Cardiac fibroblast (primary cell): ENCODE measurements around the gene RASGRF1.

Source experiments
- DNase-seq, 2 donors: peaks; one replicate each; pipeline versions ENCODE4 v3.0.0 to v3.0.0-alpha.2; 2010; ENCODE audit warnings: low read depth in 2 of 2
- H3K4me3 ChIP-seq, 2 donors: replicated peaks in 1 of 2; 1 replicate in 1 of 2; 2 replicates in 1 of 2; pipeline ENCODE4 v1.5.1; 2011; ENCODE audit warnings: low read depth in 2 of 2, low read length in 2 of 2, mild to moderate bottlenecking in 2 of 2, moderate library complexity in 1 of 2
- CTCF ChIP-seq: IDR thresholded peaks from one replicate; pipeline ENCODE4 v1.5.1; 2011; ENCODE audit warnings: low read depth, mild to moderate bottlenecking, low read length, inconsistent platforms

The RASGRF1 gene

GRCh38 chr15:79053894-79054293 is 36.7 kb downstream of the RASGRF1 start:
- H3K4me3 ChIP-seq: no peak overlapping the region
- no peak for DNase-seq
- no peak for TF ChIP-seq CTCF

- no peak for DNase-seq
- TF ChIP-seq CTCF: no peak
- no peak overlapping the region for H3K4me3 ChIP-seq
These were observed 38.4 kb downstream of the RASGRF1 start for GRCh38 chr15:79051941-79052731.

- DNase-seq: no peak
- TF ChIP-seq CTCF: no peak
- H3K4me3 ChIP-seq: no peak overlapping the region
These were observed 39.6 kb downstream of the RASGRF1 start for GRCh38 chr15:79051029-79051428.

GRCh38 chr15:79050341-79050740 is 40.2 kb downstream of the RASGRF1 start:
- no peak for TF ChIP-seq CTCF
- H3K4me3 ChIP-seq: no peak overlapping the region
- no peak for DNase-seq

GRCh38 chr15:79049416-79049815 is 41.2 kb downstream of the RASGRF1 start:
- no peak overlapping the region for H3K4me3 ChIP-seq
- DNase-seq: no peak
- no peak for TF ChIP-seq CTCF

GRCh38 chr15:79047676-79048439 is 42.7 kb downstream of the RASGRF1 start:
- no peak for TF ChIP-seq CTCF
- no peak overlapping the region for H3K4me3 ChIP-seq
- DNase-seq: no peak
